Pons (tissue), 1 donor: Measurements from ENCODE around the gene ADAMTS8.

Source experiments
- DNase-seq: peaks from one replicate; pipeline ENCODE4 v3.0.0-alpha.2; 2016; ENCODE audit warnings: low spot score

ADAMTS8 gene

GRCh38 chr11:130420478-130421198 lies 7.8 kb downstream of the ADAMTS8 start:
- no peak for DNase-seq

DNA sequence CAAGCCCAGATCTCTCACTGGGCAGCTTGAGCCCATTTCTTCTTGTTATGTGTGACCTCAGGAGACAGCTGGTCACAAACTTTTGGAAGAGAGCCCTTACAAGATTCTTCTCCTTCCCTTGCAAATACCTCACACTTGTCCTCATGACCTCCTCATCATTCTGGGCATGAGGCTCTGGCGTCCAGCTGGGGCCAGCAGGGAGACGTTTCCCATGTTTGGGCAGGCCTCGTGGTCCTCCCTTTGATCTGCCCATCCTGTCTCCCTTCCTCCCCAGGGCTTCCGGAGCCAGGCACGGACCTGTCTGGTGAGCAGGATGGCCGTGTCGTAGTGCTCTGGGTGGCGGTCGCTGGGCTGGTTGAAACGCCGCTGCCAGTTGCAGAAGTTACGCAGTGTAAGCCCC lies 9.7 kb downstream of the ADAMTS8 start:
- no peak for DNase-seq

DNA sequence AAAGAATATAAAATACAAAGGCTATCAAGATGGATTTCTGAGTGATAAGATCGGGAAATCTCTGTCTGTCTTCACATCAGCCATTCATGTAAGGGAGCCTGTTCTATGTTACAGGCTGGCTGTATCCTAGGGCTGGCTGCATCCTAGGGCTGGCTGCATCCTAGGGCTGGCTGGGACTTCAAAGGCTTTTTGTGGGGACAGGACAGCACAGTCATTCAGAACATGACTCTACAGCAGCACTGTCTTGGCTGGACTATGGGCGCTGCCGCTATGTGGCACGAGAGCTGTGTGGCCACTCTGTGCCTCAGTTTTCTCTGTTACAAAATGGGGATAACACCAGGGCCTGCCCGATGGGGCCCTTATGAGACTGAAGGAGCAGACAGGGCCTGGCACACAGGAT lies 10.2 kb downstream of the ADAMTS8 start:
- peak; percentile 88 for DNase-seq

DNA sequence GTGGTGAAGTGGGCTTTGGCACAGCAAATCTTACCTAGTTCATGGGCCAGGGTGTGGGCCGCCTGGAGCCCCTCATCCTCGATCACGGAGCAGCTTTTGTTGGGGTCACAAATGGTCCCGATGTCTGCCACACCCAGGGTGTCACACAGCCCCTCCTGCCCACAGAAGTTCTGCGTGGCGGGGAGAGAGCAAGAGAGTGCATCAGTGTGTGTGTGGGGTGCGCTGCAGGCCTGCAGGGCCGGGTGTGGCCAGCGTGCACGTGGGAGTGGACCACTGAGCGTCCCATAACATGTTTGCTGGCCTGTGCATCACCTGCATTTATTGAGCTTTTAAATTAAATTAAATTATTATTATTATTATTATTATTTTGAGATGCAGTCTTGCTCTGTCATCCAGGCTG lies 11.5 kb downstream of the ADAMTS8 start:
- DNase-seq, result no peak

- no peak for DNase-seq
Observed at GRCh38 chr11:130416530-130416882, 11.9 kb downstream of the ADAMTS8 start.

DNA sequence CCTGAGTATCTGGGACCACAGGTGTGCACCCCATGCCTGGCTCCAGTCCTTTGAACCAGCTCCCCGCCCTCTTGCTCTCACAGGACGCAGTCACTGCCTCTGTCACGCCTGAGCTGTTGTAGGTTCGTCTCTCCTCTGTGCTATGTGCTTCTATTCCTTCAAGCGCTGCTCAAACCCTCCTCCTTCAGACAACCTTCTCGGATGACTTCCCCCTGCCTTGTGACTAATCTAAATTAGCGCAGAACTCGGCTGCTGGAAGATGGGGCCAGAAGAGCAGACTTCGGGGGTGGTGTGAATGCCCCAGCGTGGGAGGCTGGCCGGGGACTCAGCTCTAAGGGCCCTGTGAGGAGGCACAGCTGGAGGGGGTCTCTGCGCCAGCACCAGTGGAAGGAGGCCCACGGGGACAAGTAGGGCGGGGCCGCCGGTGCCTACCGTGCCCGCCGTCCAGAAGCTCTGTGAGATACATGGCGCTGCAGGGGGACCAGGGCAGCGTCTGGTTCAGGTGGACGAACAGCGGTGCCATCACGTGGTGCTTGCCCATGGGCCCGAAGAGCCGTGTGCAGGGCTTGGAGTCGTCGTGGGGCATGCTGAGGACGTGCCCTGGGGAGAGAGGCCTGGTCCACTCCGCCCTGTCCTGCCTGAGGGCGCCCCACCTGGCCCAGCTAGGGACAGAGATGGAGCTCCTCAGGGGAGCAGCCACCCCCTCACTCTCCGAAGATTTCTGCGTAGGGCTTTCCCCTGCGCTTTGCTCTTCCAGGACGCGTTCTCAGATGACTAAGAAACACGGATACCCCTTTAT lies 12.5 kb downstream of the ADAMTS8 start:
- DNase-seq, result no peak

- no peak for DNase-seq
Observed at GRCh38 chr11:130414107-130415080, 14.0 kb downstream of the ADAMTS8 start.

DNA sequence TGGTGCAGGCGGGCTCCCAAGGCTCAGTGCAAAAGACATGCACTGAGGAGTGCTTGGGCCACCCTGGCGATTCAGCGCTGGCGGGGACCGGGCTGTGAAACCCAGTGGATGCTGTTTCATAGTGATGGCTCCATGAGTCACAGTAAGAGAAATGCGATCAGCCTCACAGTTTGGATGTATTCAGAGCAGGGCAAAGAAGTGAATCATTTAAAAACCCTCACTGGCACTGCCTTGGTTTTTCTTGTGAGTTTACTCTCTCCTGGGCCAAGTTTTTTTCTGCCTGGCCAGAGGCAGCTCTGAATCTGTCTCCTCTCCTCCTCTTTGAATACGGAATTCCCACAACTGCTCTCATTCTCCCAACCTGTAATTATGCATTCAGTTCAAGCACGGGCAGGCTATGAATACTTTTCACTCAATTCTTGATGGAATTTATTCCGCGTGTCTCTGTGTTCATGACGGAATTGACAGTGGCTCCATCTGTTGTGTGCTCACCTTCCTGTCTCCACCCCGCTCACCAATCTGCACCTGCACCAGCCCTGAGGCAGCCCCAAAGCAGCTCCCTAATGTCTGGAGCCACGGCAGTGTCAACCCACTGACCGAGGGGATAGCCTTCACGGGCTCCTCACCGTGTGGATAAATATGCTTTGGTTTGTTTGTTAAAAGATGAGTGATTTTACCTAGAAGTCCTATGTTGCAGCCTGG lies 14.9 kb downstream of the ADAMTS8 start:
- no peak for DNase-seq

GRCh38 chr11:130411223-130411622 lies 17.2 kb downstream of the ADAMTS8 start:
- DNase-seq, result no peak

GRCh38 chr11:130409594-130410388 lies 18.6 kb downstream of the ADAMTS8 start:
- no peak for DNase-seq

GRCh38 chr11:130408901-130409300 lies 19.5 kb downstream of the ADAMTS8 start:
- DNase-seq, result no peak

- no peak for DNase-seq
Observed at GRCh38 chr11:130408401-130408890, 20.0 kb downstream of the ADAMTS8 start.

- DNase-seq, result no peak
Observed at GRCh38 chr11:130407978-130408377, 20.4 kb downstream of the ADAMTS8 start.

DNA sequence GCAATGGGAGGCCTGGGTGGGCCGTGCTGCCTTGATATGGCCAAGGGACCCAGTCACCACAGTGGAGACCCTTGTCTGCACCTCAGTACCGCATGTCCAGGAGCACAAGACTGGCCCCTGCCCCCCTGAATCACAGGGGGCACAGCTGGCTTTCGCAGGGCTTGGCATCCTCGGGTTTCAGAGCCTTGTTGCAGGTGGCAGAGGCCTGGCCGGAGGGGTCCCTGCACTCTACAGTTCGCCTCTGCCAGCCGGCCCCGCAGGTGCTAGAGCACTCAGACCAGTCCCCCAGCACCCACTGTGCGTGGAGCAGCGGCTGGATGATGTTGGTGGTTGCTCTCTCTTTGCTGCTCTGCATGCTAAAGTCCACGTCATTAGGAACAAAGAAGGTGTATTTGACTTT lies 23.0 kb downstream of the ADAMTS8 start:
- DNase-seq, result no peak

GRCh38 chr11:130404727-130405126 lies 23.7 kb downstream of the ADAMTS8 start:
- DNase-seq, result no peak

DNA sequence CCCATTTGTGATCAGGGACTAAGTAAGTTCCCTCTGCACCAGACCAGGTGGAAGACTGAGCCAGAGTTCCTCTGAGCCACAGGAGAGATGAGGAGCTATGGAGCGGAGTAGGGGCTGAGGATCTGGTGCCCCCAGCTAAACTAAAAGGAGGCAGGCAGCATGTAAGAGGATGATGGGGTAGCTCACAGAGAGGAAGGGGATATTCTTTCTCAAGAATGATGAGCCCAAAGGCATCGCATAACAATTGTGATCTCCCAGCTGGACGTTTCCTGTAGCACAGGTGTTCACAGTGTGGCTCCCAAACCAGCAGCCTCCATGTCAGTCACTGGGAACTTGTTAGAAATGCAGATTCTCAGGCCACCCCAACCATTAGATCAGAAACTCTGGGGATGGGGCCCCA lies 24.4 kb downstream of the ADAMTS8 start:
- DNase-seq, result no peak

DNA sequence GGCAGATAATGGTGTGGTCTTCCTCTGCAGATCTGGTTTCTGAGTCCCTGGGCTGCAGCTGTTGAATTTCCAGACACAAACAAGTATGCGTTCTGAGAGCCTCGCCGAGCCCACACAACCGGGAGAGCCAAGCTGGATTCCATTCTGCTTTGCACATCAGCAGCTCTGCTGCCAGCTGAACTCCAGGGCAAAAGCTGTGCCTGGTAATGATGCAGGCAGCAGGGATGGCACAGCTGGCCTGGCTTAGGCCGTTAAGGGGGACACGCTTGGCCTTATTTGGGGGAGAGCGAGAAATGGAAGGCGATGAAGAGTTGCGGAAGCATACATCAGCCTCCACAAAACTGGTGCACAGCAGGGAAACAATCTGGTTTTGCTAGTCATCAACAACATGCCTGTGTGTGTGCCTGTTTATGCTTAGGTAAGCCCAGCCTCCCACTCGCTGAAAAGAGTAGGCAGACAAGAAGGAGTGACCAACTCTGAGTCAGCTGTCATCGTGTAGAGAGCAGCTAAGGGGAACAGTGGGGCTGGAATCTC lies 25.1 kb downstream of the ADAMTS8 start:
- DNase-seq, result peak; percentile 55

DNA sequence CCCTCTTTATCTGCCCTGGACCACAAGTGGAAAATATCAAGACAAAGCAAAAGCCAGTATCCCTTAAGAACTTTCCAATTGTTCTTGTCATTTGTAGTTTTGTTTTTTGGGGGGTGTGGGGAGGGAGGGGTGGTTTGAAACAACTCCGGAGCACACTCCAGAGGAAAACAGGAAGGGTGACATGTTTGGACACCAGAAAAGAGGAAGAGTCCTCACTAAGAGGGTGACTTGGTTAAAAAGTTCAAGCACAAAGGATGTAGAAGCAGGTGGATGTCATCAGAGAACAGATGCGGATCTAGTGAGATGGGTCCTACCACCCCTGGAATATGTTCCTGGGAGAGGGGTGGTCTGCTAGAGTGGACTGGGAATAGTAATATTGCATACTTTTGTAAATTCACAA lies 25.8 kb downstream of the ADAMTS8 start:
- DNase-seq, result no peak

GRCh38 chr11:130400781-130401483 lies 27.5 kb downstream of the ADAMTS8 start:
- DNase-seq, result no peak

DNA sequence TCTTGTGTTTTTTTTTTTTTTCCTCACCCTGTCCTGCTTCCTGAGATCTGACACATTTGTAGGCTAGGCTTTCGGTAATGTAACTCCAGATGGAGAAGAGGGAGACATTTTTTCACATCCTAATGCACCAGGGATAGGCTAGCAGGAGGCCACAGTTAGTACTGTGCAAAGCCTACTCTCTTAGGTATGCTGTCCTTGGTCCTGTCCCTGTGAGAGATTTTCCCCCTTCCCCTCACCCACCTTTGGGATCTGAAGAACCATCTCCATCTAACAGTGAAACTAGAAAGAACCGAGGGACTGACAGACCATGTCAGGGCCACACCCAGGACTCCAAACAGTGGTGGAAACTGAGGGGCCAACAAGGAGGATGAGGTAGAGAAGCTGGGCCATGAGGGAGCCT lies 29.2 kb downstream of the ADAMTS8 start:
- DNase-seq, result no peak
